ENCODE measurements around the gene KCNE1.

GRCh38 chr21:34521561-34521960 is 9.6 kb upstream of the KCNE1 start:
- TF ChIP-seq USF1 (IDR thresholded peaks at IDR 0.05) (no peak), RAD21 (IDR thresholded peaks at IDR 0.05; ENCODE audit: low read depth) (no peak), EGR1 (IDR thresholded peaks at IDR 0.05) (no peak), REST (IDR thresholded peaks at IDR 0.05; ENCODE audit: low read depth) (no peak), TAF1 (IDR thresholded peaks at IDR 0.05; ENCODE audit: low read depth) (no peak), CEBPB (IDR thresholded peaks at IDR 0.05) (no peak), TEAD4 (IDR thresholded peaks at IDR 0.05) (no peak), YY1 (IDR thresholded peaks at IDR 0.05; ENCODE audit: low read depth) (no peak), EP300 (IDR thresholded peaks at IDR 0.05; ENCODE audit: borderline replicate concordance) (no peak), CREB1 (IDR thresholded peaks at IDR 0.05; ENCODE audit: low read depth) (no peak), TCF12 (IDR thresholded peaks at IDR 0.05; ENCODE audit: low read depth) (no peak), MAX (IDR thresholded peaks at IDR 0.05) (no peak)

Data from Ishikawa (cell line).